ENCODE measurements around the gene VASN. TPM values are rescaled to one million over a fixed set of nuclear protein-coding genes. Genes with fewer than 3 reads are reported as not detected.

VASN gene
- total and polyA plus RNA-seq, 9 of the 15 experiments (the other 6 are each of a cell fraction or from before 2014, with no cell fraction given), result 0.01 to 2.5 (median 0.41) TPM; not detected in 1

DNA sequence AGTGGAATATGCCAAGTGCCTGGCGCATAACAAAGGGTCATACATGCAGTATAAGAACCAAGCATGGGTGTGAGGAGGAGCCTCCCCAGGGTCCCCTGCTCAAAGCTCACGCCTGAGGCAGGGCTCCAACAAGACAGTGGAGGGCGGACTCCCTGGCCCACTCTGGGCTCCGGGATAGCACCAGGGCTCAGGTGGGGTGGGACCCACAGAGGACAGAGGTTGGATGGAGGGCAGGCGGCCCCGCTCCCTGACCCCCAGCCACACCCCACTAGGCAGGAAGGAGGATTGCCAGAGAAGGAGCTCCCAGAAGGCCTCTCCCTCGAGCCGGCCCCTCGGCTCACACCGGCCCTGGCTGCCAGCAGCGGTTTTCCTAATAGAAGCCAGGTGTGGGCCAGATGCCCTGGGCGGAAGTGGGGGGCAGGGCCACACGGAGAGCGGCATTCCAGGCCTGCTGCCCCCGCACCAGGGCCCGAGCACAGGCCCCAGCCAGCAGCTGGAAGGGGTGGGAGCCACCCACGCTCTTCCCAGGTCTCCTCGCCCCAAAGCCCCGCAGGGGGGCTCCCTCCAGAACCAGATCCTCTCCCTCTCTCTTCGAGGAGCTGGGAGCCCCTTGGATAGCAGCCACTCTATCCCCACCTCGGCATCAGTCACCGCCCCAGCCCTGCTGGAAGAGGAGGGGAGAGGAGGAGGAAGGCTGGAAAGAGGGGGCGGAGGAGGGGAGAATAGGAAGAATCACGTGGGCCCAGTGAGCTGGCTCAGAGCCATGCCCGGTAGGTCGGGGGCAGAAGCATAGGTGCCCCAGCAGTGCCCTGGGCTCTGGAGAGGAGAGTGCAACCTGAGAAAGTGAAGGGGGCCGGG is 21.0 kb downstream of the VASN start:
- in situ Hi-C loops (cut with MboI) (no loop called here), intact Hi-C loops (cut with micrococcal nuclease) (no loop called here)
- H3K4me1 ChIP-seq (replicated peaks in 1 of 2; ENCODE audit: control insufficient read depth in 2 of 2, insufficient read depth in 2 of 2, low read length in 2 of 2), result peaks cover 0 to 30% of the 10 kb centered on the region in 2 experiments; a peak in 2 of 5 replicates
- H4K20me1 ChIP-seq (replicated peaks; ENCODE audit: control insufficient read depth, insufficient read depth, low read length), result no peaks in the 10 kb centered on the region
- DNase-seq (ENCODE audit: extremely low read depth in 1 of 4, low spot score in 3 of 4), result no peak
- H3K4me2 ChIP-seq (ENCODE audit: insufficient read depth, low read length), result no peak overlapping the region
- POLR2A ChIA-PET, result interaction anchor here (0.8 to 1.2 kb wide), 2 partner anchors 10 to 21 kb away, joined by 5 read pairs; no protein-coding TSS in a partner anchor
- peak overlapping the region in 1 of 2 experiments; percentile 52; a peak in 2 of 4 replicates for H3K9ac ChIP-seq (ENCODE audit: insufficient read depth in 1 of 2, low read depth in 2 of 2, low read length in 2 of 2)
- BruUV-seq (replicated peaks), result no TSS peak
- H2AFZ ChIP-seq (ENCODE audit: low read depth, low read length), result no peak overlapping the region
- no peaks in the 10 kb centered on the region for H3K9me3 ChIP-seq (replicated peaks; ENCODE audit: control insufficient read depth, insufficient read depth, low read depth, low read length)
- WGBS (ENCODE audit: insufficient coverage, low coverage, missing lambda C conversion rate), result 85% methylated on average over 15 of the region's 27 CpGs
- TF ChIP-seq NFIC (IDR thresholded peaks at IDR 0.05) (peak; percentile 27; the same call in 1 of the 2 replicates), RFX1 (IDR thresholded peaks at IDR 0.05) (no peak), EGR1 (conservative IDR thresholded peaks at IDR 0.05) (0 out of 2 replicates have a peak, but pooled peaks have one; percentile 16)
- peaks cover 3% of the 10 kb centered on the region for H3K9me1 ChIP-seq (ENCODE audit: control insufficient read depth, insufficient read depth, low read length)
- CTCF ChIA-PET (ENCODE audit: low intra/inter-chr PET ratio), result no interaction called here
- no peaks in the 10 kb centered on the region for H3K79me2 ChIP-seq (ENCODE audit: control insufficient read depth, insufficient read depth, low read length)
- peaks cover 64% of the 10 kb centered on the region; the same call in 2 of the 3 replicates for H3K36me3 ChIP-seq (ENCODE audit: control insufficient read depth, insufficient read depth, low read length)
- no peak overlapping the region for H3K4me3 ChIP-seq
- FAIRE-seq, result no peak
- no peaks in the 10 kb centered on the region for H3K27me3 ChIP-seq (ENCODE audit: control insufficient read depth in 2 of 2, insufficient read depth in 2 of 2, low read length in 2 of 2)
- no peak for ATAC-seq
- no peak overlapping the region for H3K27ac ChIP-seq (ENCODE audit: extremely low read depth, low read depth, low read length)

DNA sequence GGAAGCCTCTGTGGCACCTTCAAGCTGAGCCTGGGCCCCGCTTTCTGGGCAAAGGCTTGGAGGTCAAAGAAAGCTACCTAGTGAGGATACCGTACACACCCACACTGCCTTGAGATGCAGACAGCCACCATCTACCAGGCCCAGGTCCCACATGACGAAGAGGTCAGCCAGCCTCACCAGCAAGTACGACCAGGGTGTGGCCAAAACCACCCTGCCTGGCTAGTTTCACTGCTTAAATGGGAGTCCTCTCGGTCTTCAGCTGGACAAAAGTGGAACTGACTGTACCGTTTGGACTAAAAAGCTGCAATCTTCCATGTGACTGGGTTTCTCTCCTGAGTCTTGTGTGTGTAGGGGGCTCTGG is 21.6 kb downstream of the VASN start:
- Histone ChIP-seq H2AFZ (ENCODE audit: low read depth, low read length) (no peak overlapping the region), H3K4me3 (no peak overlapping the region), H3K9me1 (ENCODE audit: control insufficient read depth, insufficient read depth, low read length) (peaks cover 3% of the 10 kb centered on the region), H3K4me1 (replicated peaks in 1 of 2; ENCODE audit: control insufficient read depth in 2 of 2, insufficient read depth in 2 of 2, low read length in 2 of 2) (peaks cover 0 to 28% of the 10 kb centered on the region in 2 experiments; a peak in 2 of 5 replicates), H4K20me1 (replicated peaks; ENCODE audit: control insufficient read depth, insufficient read depth, low read length) (no peaks in the 10 kb centered on the region), H3K79me2 (ENCODE audit: control insufficient read depth, insufficient read depth, low read length) (no peaks in the 10 kb centered on the region), H3K9ac (ENCODE audit: insufficient read depth in 1 of 2, low read depth in 2 of 2, low read length in 2 of 2) (peak overlapping the region in 1 of 2 experiments; percentile 52; a peak in 2 of 4 replicates), H3K36me3 (ENCODE audit: control insufficient read depth, insufficient read depth, low read length) (peaks cover 60% of the 10 kb centered on the region; the same call in 2 of the 3 replicates), H3K4me2 (ENCODE audit: insufficient read depth, low read length) (no peak overlapping the region), H3K9me3 (replicated peaks; ENCODE audit: control insufficient read depth, insufficient read depth, low read depth, low read length) (no peaks in the 10 kb centered on the region), H3K27ac (ENCODE audit: extremely low read depth, low read depth, low read length) (no peak overlapping the region), H3K27me3 (ENCODE audit: control insufficient read depth in 2 of 2, insufficient read depth in 2 of 2, low read length in 2 of 2) (no peaks in the 10 kb centered on the region)
- in situ Hi-C loops (cut with MboI) (no loop called here), intact Hi-C loops (cut with micrococcal nuclease) (no loop called here)
- CTCF ChIA-PET (ENCODE audit: low intra/inter-chr PET ratio), result no interaction called here
- ATAC-seq (no peak), FAIRE-seq (no peak), DNase-seq (ENCODE audit: extremely low read depth in 1 of 4, low spot score in 3 of 4) (no peak)
- no peak for TF ChIP-seq ZNF518B (CRISPR knock-in tag; IDR thresholded peaks at IDR 0.05)
- TF ChIP-seq, protein P1, sequence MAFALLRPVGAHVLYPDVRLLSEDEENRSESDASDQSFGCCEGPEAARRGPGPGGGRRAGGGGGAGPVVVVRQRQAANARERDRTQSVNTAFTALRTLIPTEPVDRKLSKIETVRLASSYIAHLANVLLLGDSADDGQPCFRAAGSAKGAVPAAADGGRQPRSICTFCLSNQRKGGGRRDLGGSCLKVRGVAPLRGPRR (CRISPR knock-in tag; IDR thresholded peaks at IDR 0.05), result no peak
- TF ChIP-seq HDGF (IDR thresholded peaks at IDR 0.05), result no peak
- no peak for TF ChIP-seq ZBTB7A (IDR thresholded peaks at IDR 0.05; ENCODE audit: borderline replicate concordance, control insufficient read depth, low read depth, low read length)
- no peak for TF ChIP-seq USF1 (CRISPR knock-in tag; IDR thresholded peaks at IDR 0.05)
- no peak for TF ChIP-seq CHCHD3 (CRISPR knock-in tag; IDR thresholded peaks at IDR 0.05)
- BruUV-seq (replicated peaks), result no TSS peak
- POLR2A ChIA-PET, result interaction anchor here (0.6 to 1.2 kb wide), 3 partner anchors 10 to 183 kb away, joined by 3 to 5 read pairs (median 5); no protein-coding TSS in a partner anchor
- WGBS (ENCODE audit: insufficient coverage, low coverage, missing lambda C conversion rate), result 73% methylated on average over 6 of the region's 6 CpGs

All from K562 (cell line).